NCI-H2081 (cell line): ENCODE results near the gene PTGS1.
"Not testable (repeated sequence)": the region's sequence is repeated elsewhere in the genome, so short reads cannot be mapped to it uniquely, and the experiment has no call there.

Experiments used
- DNase-seq, 2 experiments: peaks; one replicate each; lab custom pipeline; 2025; lab: John Stamatoyannopoulos, UW

PTGS1 gene

DNA sequence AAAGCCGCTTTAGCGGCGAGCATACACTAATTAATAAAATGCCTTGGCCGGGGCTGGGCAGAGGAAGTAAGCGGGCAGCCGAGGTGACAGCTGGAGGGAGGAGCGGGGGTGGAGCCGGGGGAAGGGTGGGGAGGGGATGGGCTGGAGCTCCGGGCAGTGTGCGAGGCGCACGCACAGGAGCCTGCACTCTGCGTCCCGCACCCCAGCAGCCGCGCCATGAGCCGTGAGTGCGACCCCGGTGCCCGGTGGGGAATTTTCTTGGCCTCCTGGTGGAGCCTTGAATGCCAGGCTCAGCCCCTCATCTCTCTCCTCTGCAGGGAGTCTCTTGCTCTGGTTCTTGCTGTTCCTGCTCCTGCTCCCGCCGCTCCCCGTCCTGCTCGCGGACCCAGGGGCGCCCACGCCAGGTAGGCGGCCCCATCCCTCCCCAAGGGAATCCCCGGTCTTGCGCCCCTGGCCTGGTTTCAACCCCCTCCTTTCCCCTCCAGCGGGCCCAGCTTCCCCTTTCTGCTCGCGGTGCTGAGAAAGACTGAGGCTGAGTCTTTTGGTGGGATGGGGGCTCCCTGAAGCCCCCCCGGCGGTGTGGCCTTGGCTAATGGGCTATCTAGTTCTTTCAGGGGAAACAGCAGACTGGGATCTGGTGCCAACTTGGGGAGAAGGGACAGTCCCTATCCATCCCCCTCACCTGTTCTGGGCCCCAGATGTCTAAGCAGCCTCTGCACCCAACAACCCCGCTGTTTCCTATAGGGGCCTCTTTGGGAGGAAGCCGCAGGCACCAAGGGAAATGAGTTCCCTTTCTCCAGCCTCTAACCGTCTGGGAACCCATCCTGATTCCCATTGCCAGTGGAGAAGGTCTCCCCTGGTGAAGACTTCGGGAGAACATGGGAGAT, at the start of gene PTGS1:
TSS of gene PTGS1 (plus strand) at position 156 of the 887 bp plus-strand sequence. CDS start at position 217, 61 bp downstream.
- peak; percentile 34 to 51 for DNase-seq

DNA sequence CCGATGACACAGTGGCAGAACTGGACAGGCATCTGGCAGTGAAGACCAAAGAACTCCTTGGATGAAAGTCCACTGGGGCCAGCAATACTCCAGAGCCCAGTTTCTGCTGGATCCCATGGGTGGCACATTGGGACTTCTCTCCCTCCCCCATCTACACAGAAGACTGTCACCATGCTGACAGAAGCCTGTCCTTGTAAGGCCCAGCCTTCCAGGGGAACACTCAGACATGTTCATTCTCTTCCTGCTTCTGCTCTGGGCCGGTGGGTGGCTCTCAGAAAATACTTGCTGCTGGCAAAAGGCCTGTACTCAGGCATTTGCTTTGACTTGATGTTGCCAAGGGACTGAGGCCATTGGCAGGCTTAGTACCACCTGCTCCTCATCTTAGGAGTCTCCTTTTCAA, 48.3 kb upstream of the PTGS1 start:
- no peak for DNase-seq

DNA sequence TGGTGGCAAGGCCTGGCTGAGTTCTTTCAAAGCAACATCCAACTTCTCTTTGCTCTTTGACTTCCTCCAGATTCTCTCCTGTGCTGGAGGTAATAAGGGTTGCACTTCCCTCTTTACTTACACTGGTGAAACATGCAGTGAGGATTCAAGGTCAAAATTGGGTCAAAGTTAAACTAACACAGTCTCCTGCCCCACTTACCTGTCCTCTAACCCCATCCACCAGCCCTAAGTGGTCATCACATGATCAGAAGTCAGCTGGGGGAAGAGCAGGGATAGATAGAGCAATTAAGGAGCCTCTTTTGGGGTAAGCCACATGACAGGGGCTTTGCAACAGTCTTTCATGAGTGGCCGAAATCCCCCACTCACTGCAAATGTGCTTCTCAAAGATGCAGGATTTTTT, 46.2 kb upstream of the PTGS1 start:
- DNase-seq, result not testable (repeated sequence)

GRCh38 chr9:122325124-122325523, 45.7 kb upstream of the PTGS1 start:
- DNase-seq, result no peak

DNA sequence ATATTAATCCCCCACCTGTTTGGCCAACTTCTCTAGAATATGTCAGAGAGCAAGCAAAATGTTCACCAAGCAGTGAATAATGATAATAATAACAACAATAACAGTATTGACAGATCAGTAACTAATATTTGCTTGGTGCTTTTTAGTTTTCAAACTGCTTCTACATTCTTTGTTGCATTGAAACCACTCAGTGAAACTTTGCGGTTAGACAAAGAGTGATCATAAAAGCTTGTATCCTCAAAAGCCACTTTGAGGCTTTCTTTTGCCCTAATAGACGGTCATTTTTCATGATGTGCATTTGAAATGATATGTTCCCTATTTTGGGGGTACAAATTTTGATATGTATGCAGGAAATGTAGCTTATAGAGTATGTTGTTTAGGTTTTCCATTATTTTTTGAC, 43.6 kb upstream of the PTGS1 start:
- DNase-seq, result no peak

GRCh38 chr9:122329597-122329996, 41.2 kb upstream of the PTGS1 start:
- peak in 1 of 2 experiments; percentile 30 for DNase-seq

DNA sequence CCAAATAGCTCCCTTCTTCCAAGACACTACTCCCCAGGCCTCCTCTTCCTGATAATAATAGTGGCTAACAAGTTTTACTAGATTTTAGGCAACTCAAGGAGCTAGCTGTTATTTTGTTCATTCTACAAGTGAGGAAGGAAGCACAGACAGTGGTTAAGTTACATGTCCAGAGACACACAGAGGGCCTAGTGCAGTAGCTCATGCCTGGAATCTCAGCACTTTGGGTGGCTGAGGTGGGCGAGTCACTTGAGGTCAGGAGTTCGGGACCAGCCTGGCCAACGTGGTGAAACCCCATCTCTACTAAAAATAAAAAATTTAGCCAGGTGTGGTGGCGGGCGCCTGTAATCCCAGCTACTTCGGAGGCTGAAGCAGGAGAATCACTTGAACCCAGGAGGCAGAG, 40.4 kb upstream of the PTGS1 start:
- not testable (repeated sequence) for DNase-seq

DNA sequence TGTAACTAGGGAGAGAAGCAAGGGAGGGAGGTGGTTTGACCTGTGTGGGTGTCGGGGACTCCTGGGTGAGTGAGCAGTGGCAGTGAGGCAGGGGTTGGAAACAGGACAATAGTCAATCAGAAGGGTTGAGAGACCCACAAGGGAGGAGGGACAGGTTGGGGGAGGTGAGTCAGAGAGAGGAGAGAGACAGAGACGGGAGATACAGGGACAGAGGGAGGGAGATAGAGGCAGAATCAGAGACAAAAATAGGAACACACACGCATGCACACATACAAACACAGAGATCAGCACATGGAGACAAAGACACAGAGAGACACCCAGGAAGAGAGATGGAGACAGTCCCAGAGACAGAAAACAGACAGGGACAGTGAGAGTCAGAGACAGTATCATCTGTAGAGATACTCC, 39.3 kb upstream of the PTGS1 start:
- DNase-seq, result no peak

DNA sequence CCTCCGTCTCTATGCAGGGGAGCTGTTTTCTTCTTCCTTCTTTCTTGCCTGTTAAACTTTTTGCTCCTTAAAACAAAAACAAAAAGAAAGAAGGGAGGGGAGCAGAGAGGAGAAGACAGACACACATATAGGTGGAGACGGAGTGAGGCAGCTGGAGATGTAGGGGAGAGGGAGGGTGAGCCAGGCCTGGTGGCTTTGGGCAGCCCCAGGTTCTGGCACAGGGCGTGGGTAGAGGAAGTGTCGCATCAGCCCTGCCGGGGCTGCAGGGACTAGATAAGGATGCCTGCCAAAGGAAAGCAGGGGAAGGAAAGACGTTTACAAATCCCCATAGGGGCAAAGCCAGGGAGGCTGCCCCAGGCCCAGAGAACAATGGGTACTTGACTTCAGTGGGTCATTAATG, 38.7 kb upstream of the PTGS1 start:
- DNase-seq, result no peak

GRCh38 chr9:122332644-122333043, 38.2 kb upstream of the PTGS1 start:
- DNase-seq, result no peak

DNA sequence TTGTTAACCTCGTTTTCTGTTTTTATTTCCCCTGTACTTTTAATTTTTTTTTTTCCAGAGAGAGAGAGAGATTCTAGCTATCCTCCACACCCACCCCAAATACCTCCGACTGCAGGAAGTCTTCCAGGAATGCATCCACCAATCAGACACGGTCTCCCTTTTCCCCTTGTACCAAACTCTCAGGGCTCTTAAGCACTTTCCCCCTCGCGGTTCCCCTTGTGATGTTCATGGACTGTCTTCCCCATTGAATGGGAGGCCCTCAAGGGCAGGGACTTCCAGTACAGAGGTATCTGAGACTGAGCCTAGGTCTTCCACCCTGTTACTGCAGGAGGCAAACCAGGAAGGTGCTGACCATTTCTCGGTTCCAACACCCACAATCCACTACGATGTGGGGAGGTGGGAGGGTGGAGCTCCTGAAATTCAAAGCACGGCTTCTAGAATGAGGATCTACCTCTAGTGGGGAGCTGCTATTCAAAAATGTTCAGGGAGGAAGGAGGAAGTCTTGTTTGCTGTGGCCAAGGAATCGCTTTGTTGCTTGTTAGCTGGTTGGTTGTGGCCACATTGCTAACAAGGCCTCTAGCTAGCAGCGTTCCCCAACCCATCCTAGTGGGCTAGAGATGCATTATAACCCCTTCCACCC, 37.5 kb upstream of the PTGS1 start:
- no peak for DNase-seq

- DNase-seq, result no peak
Observed at GRCh38 chr9:122334916-122335315, 35.9 kb upstream of the PTGS1 start.

DNA sequence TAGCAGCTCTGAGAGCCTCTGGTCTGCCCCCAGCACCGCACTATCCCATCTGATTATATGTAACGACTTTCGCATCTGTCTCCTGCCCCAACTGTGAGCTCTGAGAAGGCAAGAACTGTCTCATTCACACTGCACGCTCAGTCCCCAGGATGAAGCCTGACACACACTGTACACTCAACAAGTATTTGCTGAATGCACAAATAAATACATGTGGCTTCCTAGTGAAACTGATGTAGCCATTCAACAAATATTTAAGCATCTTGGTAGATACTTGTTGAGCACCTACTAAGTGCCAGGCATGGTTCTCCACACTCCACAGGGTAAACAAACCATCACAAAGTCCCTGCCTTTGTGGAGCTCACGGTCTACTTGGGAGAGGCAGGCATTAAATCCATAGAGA, 34.6 kb upstream of the PTGS1 start:
- no peak for DNase-seq

- DNase-seq, result no peak
Observed at GRCh38 chr9:122336866-122337555, 33.8 kb upstream of the PTGS1 start.

DNA sequence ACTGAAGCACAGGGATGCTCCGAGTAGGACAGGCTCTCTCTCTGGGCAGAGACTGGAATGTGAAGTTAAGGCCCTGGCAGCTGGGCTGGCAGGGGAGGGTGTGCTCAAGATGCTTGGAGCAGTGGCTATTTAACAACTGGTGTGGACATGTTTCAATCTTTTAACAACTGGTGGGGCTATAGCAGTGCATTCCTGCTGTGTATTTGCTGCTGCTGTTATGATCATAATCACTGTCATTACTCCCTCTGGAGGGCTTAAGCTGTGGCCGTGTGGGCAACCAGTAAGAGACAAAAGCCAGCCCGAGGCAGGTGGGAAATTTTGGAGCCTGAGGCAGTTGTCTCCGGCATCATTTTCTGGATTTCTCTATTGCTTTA, 33.3 kb upstream of the PTGS1 start:
- no peak for DNase-seq

GRCh38 chr9:122338536-122338935, 32.3 kb upstream of the PTGS1 start:
- DNase-seq, result no peak

- no peak for DNase-seq
Observed at GRCh38 chr9:122338994-122339393, 31.8 kb upstream of the PTGS1 start.

- DNase-seq, result no peak
Observed at GRCh38 chr9:122339579-122339978, 31.2 kb upstream of the PTGS1 start.

DNA sequence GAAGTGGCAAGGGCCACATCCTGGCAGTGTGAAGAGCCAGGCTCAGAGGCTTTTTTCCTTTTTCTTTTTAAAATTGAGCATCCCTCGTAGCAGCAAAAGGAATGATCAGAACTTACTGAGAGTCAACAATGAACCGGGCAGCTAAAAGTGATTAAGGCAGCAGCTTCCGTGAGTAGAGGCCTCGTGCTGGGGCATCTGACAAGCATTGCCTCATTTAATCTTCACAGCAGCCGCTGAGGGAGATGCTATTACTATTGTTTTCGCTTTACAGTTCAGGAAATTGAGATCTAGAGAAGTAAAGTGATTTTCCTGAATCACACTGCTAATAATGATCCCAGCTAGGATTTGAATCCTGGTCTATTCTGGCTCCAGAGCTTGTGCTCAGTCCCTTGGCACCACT, 30.7 kb upstream of the PTGS1 start:
- no peak for DNase-seq

DNA sequence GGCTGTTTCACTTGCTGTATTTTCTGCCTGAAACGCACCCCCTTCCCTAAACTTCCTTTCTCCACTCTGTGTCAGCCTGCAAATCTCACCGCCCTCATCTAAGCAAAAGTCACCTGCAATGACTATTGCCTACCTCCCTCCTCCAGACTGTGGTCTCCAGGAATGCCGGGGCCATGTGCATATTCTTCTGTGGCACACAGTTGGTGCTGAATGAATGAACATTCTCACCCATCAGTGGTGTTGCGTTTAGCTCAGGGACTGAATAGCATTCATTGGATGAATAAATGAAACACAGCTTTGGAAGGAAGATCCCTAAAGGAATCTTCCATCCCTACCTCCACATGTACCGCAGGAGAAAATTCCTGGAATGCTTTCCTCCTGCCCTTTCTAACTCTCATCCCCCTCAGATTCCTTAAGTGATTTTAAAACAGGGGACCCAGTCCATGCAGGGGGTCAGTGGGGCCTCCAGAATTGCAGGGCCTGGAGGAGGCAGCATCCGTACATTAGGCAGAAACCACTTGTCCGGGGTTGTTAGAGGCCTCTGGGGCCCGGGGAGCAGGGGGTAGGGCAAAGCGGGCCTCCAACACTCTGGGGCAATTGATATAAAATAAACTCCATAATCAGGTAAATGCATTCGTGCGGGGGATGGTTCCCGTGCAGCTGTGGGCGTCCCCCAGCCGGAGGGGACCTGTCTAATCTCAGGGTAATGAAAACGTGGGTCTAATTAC, 28.3 kb upstream of the PTGS1 start:
- DNase-seq, result no peak

- DNase-seq, result no peak
Observed at GRCh38 chr9:122346478-122347347, 24.1 kb upstream of the PTGS1 start.
